Activated T-helper 1 cell treated with Interleukin-2 at 50 U/mL for 16 hours (primary cell): Measurements from ENCODE around the gene DBNDD2.

ENCODE experiments used
- DNase-seq: peaks from one replicate; pipeline ENCODE4 v3.0.0-alpha.2; 2020; ENCODE audit warnings: low read depth

Gene DBNDD2

DNA sequence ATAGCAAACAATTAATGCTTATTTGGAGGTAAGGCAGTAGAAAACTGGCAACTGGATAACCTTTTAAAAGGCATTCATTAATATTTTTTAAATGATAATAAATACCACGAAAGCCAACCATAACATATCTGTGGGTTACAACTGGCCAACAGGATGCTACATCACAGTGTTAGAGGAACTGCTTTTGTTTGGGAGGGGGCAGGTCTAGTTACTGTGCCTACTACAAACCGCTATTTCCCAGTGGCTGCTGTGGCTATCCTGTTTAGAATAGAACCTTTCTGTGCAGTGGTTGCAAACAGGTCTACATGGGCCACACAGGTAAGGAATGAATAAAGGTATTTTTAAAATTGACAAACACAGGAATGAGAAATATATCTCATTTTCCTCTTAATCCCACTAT, 8.8 kb downstream of the DBNDD2 start:
- no peak for DNase-seq

DNA sequence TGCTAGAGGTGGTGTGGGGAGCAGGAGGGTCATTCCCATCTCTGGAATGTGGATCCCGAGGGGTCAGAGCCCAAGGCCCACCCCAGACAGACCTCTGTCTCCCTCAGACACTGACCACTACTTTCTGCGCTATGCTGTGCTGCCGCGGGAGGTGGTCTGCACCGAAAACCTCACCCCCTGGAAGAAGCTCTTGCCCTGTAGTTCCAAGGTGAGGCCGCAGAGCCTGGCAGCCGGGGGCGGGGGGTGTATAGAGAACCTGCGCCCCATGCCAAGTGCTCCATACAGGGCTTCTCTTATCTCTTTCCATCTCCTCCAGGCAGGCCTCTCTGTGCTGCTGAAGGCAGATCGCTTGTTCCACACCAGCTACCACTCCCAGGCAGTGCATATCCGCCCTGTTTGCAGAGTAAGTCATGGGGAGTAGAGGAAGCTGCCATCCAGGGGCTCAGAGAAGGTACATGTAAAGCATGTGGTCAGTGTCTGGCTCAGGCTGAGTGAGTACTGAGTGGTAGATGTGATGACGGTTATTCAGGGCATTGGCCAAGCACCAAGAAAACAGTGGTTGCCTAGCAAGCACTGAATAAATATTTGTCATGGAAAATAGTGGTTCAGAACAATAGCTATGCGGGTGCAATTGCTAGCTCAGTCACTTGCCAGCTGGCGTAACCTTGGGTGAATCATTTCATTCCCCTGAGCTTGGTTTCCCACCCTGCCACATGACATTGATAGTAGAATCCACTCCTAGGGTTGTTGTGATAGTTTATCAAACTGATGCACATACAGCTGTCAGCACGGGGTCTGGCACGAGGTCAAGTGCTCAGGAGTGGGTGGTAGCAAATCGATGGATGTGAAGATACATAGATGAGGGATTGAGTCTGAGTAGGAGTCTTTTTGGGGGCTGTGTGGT, 11.4 kb downstream of the DBNDD2 start:
- no peak for DNase-seq

DNA sequence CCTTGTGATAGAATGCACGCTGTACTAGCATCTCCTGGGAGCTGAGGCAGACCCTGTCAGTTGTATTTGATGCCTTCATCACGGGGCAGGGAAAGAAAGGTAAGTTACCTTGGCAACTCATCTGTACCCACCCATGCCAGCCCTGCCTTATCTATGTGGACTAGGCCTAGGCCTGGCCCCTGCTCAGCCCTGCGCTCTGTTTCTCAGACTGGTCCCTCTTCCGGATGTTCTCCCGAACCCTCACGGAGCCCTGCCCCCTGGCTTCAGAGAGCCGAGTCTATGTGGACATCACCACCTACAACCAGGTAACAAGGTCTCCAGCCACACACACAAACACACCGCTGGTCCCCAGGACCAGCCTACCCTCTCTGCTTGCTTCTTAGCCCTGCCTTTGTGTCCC, 12.0 kb downstream of the DBNDD2 start:
- DNase-seq: no peak

DNA sequence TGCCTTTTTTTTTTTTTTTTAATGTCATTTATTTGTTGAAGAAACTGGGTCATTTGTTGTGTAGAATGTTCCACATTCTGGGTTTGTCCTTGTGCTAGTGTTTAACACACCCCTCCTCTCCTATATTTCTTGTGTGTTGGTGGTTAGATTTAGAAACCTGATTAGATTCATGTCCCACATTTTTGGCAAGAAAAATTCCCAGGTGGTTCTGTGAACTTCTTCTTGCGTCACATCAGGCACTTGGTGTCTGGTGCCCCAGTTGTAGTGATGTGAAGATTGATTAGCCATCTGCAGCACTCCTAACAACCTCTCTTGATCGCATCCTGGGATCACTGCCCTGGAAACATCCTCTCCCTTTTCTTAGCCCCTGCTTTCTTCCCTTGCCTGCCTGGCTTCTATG, 15.6 kb downstream of the DBNDD2 start:
- no peak for DNase-seq

DNA sequence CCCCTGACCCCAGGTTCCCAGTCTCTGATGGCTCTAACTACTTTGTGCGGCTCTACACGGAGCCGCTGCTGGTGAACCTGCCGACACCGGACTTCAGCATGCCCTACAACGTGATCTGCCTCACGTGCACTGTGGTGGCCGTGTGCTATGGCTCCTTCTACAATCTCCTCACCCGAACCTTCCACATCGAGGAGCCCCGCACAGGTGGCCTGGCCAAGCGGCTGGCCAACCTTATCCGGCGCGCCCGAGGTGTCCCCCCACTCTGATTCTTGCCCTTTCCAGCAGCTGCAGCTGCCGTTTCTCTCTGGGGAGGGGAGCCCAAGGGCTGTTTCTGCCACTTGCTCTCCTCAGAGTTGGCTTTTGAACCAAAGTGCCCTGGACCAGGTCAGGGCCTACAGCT, 17.5 kb downstream of the DBNDD2 start:
- DNase-seq: no peak

DNA sequence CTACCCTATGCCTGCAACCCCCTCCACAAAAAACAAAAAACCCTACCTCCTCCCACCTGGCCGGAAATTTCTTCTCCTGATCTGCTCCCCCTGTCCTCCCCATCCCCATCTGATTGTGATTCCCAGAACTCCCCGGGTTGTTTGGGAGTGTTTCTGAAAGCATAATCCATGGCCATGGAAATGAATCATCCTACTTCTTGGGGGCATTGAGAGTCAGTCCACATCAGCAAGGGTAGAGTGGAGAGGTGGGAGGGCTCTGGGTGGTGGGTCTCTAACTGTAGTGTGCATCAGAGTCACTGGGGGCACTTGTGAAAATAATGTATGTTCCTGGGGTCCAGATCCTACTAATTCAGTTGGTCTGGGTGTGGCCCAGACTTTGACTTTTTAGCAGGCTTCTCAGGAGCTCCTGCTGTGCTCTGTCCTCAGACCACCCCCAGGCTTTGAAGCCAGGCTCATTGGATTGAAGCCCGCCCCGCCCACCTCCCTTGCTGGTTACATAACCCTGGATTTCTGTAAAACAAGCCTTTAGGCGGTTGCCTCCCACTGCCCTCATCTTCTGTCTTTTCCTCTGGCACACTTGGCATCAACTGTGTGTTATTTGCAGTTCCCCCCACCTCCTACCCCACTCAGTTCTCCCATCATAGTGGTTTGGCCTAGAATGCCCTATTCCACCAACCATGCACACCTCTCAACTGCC, 18.4 kb downstream of the DBNDD2 start:
- no peak for DNase-seq

DNA sequence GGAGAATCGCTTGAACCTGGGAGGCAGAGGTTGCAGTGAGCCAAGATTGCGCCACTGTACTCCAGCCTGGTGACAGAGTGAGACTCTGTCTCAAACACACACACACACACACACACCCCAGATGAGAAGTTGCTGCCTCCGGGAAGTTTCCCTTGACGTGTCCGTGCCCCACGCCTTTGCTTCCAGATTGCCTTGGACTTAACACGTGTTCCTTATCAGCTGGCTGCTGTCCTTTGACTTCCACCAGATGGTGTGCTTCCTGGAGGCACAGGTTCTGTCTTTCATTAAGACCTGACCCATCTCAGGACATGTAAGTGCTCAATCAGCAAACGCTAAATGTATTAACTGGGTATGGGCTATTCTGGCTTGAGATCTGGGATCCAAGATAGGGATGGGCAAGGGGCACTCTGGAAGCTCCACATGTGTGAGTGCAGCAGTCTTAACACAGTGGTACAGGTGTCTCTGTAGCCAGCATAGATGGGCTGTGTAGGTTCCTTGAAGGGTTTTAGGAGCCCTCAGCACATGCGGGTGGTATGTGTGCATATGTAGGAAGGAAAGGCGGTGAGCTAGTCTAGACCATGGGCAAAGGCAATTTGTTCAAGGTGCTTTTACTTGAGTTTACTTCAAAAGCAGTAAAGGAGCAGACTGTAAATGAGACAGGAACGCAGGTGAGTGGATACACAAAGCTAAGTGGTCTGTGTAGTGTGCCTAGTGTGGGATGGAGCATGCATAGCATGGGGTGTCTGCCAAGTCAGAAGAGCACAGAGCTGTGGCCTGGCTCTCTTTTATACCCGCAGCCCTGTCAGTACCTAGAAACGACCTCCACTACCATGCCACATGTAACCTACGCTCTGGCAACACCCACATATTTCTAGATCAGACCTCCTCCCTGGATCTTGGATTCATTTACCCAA, 19.4 kb downstream of the DBNDD2 start:
- no peak for DNase-seq

DNA sequence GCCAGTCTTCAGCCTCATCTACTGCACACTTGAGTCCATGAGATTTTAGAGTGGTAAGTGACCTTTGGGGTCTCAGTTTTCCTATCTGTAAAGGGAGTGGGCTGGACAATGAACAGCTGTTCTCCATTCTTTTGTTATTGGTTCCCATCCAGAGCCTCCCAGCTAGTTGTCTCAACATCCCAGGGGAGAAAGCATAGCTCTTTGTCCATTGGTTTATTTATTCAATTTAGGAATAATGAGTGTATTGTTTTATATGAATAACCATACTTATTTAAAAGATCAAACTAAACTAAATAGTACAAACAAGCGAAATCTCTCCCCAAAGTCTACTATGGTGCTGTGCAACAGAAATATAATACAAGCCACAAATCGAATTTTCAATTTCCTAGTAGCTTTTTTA, 21.5 kb downstream of the DBNDD2 start:
- DNase-seq: no peak

DNA sequence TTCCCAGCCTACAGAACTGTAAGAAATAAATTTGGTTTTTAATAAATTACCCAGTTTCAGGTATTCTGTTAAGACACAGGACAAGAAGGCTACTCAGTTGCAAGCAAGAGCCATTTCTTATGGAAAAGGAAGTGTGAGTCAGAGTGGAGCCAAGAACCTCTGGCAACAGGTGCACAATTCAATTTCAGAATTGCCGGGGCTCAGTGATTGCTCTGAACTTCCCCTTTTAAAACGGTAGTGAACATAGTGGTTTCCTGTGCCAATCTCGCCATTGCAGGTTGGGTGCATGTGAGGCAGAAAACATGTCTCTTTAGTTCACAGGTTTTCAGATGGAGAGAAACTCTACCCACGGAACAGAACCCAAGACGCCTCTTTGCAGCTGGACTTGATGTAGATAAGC, 24.2 kb downstream of the DBNDD2 start:
- no peak for DNase-seq

DNA sequence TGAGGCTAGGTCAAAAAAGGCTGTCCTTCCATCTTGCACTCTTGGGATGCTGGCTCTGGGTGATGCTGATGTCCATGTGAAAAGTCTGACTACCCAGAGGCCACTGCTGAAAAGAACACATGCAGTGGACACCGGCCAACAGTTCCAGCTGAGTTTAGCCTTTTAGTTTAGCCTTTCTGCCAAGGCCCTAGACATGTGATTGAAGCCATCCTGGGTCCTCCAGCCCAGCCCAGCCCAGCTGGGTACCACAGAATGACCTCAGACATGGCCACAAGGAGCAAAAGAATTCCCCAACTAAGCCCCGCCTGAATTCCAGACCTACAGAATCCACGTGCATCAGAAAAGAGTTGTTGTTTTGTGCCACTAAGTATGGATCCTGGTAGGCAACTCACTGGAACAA, 25.2 kb downstream of the DBNDD2 start:
- no peak for DNase-seq

DNA sequence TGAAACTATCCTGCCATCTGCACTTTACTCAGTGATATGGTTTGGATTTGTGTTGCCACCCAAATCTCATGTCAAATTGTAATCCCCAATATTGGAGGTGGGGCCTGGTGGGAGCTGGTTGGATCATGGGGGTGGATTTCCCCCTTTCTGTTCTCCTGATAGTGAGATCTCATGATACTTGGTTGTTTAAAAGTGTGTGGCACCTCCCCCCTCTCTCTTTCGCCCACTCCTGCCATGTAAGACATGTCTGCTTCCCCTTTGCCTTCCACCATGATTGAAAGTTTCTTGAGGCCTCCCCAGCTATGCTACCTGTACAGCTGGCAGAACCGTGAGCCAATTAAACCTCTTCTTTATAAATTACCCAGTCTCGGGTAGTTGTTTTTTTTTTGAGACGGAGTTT, 25.9 kb downstream of the DBNDD2 start:
- DNase-seq: no peak

DNA sequence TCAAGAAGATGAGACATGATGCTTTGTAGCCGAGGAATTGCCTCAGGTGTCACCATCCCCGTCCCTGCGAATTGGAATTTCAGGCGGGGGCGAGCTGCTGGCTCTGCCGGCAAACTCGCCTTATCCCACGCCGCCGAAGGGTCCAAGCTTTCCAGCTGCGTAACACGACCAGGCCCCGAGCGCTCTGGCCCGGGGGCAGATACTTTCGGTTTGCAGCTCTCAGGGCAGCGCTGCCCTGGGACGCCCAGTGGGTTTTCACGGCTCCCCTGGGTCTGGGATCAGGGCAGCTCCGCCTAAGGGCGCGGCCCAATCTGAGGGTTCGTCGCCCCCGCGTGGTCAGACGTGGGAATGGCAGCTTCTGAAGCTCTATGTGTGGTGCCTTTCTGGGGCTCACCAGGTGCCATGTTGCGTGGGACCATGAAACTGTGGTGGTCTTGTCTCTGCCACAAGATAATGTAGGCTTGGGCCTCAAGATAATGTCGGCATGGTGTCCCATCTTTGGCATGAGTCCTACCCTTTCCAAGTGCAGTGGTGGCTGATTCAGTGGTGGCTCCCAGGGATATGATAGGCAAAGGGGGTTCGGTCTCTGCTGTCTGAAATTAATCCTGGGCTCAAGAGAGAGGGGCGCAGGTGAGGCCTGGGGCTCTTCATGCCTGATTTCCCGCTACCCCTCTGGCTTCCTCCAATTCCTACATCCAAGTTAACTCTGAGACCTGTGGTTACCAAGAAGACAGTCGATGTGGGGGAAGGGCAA, 28.8 kb downstream of the DBNDD2 start:
- peak; percentile 75 for DNase-seq

DNA sequence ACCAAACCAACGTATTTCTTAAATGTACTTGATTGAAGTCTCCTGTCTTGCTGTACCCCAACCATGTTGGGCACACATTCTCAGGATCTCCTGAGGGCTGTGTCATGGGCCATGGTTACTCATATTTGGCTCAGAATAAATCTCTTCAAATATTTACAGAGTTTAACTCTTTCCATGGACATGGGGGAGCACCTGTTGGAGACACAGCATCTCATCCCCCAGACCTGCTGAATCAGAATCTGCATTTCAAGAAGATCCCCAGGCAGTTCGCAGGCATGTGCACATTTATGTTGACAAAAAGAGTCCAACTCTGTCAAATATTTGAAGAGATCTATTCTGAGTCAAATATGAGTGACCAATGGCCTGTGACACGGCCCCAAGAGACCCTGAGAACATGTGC, 32.3 kb downstream of the DBNDD2 start:
- no peak for DNase-seq

DNA sequence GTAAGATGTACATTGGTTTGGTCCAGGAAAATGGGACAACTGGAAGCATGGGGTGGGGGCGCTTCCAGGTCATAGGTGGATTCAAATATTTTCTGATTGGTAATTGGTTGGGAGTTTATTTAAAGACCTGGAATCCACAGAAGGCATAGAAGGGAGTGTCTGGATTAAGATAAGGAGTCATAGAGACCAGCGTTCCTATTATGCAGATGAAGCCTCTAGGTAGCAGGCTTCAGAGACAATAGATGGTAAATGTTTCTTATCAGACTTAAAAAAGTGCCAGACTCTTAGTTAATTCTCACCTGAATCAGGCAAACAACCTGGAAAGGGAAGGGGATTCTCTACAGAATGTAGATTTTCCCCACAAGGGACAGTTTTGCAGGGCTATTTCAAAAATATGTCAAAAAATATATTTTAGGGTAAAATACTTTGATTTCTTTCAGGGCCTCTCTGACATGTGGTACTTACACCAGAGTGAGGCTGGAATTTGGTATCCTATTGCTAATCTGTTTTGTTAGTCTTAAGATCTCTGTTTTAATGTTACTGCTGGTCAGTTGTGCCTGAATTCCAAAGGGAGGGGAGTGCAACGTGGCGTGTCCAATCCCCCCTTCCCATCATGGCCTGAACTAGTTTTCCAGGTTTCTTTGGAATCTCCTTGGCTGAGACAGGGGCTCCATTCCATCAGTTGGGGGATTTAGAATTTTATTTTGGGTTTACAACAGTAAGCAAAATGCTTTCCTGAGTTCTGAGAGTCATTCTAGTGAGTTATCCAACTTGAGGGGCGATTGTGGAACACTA, 33.0 kb downstream of the DBNDD2 start:
- no peak for DNase-seq

DNA sequence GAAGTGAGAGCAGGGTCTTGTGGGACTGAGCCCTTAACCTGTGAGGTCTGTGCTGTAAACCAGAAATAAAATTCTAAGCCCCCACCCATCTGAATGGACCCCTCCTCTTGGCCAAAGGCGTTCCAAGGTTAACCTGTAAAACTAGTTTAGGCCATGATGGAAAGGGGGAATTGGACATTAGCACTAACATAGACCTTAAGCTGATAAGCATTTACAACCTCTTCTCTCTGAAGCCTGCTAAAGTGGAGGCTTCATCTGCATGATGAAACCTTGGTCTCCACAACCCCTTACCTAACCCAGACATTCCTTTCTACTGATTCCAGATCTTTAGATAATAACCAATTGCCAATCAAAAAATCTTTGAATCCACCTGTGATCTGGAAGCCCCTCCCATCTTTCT, 33.7 kb downstream of the DBNDD2 start:
- no peak for DNase-seq

DNA sequence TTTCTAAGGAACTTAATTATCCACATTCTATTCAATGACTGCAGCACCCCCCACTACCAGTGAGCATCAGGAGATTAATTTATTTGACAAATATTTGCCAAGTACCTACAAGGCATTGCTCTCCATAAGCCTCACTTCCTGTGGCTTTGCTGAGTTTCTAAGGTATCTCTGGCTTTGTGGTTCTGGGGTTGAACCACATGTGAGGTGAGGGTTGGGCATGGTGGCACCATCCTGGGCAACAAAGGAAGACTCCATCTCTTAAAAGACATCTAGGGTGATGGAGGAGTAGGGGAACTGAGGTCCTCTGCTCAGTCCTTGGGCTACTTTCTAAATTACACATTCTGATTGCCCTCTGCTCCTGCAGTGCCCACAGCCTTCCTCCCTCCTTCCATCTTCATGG, 36.0 kb downstream of the DBNDD2 start:
- no peak for DNase-seq

DNA sequence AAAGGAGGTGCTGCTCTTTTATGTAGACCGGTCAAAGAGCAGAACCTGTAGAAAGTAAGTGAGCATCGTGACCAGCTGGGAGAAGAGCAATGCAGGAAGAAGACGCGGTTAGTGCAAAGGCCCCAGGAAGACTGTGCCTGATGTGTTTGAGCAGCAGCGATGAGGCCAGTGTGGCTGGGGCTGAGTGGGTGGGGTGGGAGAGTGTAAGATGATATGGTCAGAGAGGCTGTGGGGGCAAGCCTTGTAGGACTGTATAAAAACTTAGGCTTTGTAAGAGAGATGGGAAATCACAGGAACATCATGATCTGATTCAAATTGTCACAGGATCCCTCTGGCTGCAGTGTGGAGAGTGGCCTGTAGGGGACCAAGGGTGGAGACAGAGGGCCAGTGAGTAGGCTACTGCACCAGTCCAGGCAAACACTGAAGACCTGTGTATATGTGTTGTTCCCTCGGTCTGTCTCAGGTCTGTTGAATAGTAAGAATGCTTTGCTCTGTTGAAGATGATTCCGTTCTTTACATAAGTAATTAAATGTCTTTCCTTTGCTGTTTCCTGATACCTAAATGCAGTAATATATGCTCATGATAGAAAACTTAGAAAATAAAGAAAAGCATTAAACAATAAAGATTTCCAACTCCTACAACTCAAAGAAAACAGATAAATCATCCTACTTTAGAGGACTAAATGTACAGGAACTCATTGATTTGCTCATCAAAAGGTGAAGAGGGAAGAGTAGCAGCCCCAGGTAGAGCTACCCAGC, 37.9 kb downstream of the DBNDD2 start:
- DNase-seq: no peak

DNA sequence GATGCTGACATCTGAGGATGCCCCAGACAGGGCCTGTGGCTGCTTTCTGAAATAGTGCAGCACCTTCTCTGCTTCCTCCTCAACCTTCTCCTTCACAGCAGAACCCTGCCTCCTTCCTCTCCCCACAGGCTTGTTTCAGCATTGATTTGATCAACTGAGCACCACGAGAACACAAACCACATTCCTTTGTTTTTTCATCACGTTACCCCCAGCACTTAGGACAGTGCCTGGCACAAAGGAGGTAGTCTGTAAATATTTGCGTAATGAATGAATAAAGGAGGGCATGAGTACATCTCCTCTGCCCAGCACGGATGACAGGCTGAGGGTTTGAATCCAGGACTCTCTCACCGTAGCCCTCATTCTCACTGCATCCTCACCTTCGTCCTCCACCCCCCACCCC, 40.2 kb downstream of the DBNDD2 start:
- DNase-seq: no peak

DNA sequence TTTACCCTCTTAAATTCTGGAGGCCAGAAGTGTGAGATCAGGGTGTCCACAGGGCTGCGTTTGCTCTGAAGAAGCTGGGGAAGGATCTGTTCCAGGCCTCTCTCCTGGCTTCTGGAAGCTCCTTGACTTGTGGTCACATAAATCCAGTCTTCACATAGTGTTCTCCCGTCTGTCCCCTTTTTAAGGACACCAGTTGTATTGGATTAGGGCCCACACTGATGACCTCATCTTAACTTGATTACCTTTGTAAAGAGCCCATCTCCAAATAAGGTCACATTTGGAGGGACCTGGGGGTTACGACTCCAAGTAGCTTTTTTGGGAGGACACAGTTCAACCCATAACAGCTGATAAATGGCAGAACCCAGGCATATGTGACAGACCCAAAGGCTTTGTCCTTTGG, 41.4 kb downstream of the DBNDD2 start:
- DNase-seq: no peak

DNA sequence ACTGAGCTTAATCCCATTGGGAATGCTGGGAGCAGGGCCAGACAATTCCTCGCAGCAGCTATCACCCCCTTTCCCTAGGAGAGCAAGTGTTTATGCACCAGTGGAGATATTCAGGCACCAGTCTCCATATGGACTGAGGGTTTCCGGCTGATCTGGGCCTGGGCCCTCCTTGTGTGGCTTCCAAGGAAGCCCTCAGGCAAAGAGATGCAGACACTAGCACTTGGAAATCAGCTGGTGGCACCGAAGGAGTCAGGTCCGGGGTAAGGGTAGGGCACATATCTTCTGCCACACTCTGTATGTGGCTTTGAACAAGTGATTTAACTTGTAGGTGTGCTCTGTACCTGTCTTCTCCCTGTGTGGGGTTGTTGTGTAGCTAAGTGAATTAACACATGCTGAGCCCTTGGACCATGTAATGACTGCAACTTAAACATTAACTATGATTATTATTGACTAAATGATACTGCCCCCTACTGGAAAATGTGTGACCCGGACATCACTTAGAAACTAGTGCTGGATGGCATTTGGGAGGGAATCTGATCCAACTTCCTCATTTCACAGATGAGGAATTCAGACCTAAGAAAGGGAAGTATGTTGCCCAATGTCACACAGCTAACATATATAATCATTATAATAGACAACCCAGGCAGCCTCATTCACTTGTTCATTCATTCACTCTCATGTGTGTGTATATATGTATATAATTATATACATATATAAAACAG, 42.2 kb downstream of the DBNDD2 start:
- DNase-seq: no peak
